Superior temporal gyrus (tissue), 1 donor: ENCODE results near the gene RAB34.
A peak's percentile ranks its signal among the peaks of the same experiment; 100 is the strongest.

Source experiments
- DNase-seq: peaks from one replicate; pipeline ENCODE4 v3.0.0-alpha.2; 2016; ENCODE audit errors: extremely low spot score

The RAB34 gene, protein sequence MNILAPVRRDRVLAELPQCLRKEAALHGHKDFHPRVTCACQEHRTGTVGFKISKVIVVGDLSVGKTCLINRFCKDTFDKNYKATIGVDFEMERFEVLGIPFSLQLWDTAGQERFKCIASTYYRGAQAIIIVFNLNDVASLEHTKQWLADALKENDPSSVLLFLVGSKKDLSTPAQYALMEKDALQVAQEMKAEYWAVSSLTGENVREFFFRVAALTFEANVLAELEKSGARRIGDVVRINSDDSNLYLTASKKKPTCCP

DNA sequence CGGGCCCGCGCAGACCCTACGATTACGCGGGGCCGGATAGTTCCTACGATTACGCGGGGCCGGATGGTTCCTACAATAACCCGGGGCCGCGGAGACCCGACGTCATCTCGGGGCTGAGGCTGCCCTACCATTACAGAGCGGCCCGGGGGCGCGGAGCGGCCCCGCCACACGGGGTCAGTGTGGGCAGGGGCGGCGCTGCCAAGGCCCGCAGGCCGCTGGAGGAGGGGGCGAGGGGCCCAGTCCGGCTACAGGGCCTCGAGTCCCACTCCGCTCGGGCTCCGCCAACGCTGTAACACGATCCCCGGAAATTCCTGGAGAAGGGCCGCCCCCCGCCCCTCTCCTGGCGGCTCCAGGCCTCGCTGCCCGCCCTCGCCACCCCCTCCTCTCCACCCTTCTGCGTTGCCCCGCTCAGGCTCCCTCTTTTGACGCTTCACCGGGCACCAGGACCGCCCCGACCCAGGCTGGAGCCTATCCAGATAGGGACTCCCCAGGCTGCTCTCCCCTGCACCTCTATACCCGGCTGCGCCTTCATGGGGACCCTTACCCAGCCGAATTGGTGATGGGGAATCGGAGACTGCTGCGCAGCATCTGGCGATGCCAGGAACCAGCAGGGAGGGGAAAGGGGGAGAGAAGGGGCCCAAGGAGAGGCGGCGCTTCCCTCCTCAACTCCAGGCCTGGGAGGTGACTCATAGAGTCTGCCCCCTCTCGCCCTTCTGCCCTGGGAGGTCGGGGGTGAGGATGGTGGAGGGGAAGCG lies at the start of gene RAB34:
Gene RAB34, minus strand, starts transcription at position 291 of the 755 bp plus-strand sequence. CDS start 602 bp downstream, outside the sequence.
- no peak for DNase-seq

DNA sequence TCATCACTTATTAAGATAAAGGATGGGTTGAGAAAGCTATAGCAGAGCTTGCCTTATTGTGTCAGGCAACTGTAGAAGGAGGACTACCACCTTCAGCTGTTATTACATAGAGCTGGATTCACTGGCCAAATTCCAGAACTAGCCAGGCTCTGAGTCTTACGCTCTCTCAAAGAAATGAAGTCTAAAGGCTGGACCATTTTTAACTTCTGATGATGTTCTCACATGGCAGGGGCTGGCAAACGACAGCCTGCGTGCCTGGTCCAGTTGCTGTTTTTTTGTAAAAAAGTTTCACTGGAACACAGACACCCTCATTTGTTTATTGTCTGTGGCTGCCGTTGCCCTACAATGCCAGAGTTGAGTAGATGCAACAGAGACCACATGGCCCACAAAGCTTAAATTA lies 47.4 kb upstream of the RAB34 start:
- peak; percentile 57 for DNase-seq

DNA sequence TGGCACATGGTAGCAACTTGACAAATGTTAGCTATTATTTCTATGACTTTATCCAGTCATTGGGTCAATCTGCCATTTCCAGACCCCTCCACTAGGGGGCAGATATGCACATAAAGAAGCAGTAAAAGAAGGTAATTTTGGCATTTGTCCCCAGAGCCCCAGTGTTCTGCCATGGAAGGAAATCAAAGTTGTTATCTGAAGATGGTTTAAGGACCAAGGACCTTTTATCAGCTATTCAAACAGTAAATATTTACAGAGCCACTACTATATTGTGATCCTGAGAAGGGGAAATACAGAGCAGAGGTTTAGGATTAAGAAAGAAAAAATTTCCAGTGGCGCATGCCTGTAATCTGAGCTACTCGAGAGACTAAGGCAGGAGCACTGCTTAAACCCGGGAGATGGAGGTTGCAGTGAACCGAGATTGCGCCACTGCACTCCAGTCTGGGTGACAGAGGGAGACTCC lies 46.2 kb upstream of the RAB34 start:
- DNase-seq = peak; percentile 93

DNA sequence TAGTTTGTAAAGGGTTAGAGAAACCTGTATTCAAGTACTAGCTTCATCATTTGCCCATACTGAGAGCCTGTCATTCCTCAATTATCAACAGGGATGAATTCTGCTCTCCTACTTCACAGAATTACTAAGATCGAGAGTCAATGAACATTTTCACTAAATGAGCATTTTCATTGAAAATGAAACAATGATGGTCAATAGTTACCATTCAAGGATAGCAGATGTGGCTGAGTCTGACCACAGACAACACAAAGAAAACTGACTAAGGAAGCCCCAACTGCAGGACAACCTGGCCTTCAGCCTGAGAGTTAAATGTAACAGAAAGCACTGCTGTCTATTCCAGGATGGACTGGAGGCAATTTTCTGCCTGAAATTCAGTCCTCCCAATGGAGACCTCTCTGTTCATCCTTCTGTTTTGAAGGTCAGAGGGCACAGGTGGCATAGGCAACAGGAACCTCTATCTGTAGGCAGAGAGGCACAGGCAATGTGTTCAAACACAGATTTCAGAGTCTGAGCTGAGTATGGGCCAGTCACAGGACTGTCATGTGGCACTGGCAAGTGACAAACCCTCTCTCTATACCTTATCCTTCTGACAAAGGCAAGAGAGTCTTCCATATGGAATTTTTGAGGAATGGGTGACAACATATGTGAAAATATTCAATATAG lies 45.6 kb upstream of the RAB34 start:
- no peak for DNase-seq

DNA sequence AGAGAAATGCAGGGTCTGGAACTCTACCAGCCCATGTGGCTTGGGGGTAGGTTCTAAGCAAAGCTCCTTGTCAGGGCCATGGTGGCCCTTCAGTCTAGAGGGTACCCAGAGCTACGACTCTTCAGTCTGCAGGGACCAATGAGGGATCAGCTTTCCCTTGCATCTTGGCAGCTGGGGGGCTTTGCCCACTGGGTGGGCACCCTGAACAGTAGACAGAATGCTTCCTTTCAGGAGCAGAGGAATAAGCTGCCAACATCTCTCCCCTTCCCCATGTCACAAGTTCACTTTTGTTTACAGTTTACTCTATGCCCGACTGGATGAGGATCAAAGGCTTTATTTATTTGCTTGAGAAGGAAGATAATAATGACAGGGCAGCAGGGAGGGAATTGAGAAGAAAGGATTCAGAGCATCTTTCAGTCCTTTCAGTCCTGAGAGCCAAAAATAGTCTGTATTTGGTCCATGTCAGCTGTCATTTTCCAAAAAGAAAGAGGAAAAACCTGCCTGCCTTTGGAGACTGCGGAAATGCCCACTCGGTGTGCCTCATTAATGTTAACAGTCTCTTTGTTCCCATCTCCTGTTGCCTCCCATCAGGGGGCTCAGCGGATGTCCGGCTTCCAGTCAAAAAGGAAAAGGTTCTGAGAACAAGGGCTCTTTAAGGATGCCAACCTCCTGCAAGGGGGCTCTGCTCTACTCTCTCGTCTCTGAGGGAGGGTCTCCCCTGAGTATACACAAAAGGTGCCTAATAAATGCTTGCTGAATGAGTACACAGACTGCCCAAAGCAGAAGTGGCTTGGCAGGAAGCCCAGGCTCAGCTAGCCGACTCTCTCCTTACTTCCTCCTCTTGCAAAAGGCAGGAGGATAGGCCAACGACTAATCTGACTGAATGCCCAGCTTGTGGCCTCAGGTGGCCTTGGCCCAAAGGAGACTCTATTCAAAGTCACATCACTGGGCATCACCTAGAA lies 43.2 kb upstream of the RAB34 start:
- DNase-seq = no peak

DNA sequence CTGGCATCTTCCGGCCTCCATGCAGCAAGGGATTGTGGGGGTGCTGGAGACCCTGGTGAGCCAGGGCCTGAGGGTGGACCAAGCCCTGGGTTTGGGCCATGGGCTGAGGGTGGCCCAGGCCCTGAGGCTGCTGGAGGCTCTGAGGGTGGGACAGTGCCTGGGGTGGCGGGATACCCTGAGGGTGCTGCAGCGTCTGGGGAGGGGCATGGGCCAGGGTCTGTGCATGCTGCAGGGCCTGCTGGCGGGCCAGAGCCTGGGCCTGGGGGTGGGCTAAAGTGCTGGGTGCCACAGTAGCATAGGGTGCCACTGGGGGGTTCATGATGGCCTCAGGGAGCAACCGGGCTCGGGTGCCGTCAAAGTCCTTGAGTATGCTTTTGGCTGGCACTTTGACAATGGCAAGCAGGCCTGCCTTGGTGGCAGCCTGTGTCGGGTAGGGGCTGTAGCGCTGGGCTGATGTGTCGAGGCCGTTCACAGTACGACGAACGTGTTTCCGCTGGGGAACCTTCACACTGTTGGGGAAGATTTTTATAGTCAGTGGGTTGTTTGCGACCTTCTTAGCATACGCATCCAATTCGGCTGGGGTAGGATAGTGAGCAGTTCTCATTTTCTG lies 41.7 kb upstream of the RAB34 start:
- no peak for DNase-seq

DNA sequence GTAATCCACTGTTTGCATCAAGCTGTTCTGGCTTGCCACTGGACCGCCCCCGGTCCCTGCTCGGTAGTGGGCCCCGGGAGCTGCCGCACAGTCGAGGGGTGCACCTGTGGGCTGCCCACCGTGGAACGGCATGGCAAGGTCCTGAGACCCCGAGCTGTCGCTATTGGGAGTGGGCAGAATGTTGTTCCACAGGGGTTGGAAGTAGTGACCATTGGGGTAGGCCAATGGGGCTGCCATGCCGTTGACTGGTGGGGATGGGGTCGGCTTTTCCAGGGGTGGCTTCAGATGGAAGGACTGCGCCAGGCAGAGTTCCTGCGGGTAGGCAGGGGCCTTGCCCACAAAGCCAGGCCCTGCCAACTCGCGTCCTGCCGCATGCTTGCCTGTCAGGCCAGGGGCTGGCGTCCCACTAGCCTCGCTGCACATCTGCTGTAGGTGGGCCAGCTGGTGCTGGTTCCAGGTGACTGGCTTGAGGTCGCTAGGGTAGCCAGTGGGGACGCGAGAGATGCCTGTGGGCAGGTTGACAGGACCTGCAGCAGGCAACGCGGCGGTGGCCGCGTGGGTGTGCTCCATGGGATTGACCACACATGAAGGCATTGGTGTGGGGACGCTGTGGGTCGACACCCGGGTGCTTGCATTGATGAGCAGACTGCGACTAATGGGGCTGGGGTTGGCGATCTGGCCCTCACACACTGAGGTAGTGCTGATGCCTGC lies 40.9 kb upstream of the RAB34 start:
- no peak for DNase-seq

DNA sequence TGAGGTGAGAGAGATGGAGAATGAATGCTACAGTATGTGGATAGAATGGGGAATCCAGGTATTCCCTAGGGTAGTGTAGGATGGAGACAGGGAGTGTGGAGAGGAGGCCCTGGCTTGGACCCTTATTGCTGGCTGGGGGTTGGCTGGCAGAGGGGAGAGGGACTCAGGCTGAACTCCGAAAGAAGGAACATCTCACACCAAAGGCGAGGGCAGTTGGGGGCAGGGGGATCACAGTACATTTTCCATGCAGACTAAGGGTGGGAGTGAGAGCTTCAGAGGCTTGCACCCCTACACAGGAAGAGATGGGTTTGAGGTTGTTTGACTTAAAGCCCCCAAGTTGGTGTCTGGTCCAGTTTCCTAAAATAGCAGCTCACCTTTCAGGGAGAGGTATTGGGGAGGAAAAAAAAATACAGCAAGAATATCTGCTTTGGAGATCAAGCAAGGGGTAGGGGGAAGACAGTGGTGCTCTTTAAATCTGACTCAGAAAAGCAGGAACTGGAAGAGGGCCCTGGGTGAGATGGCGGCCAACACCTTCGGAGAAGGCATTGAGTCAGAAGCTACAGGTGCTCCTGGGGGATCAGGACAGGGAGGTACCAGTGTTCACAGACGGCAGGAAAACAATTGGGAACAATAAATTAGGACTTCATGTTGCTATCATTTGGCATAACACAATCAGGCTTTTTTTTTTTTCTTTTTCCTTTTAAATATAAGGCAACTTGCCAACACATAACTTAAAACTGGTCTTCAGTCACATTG lies 38.6 kb upstream of the RAB34 start:
- no peak for DNase-seq

DNA sequence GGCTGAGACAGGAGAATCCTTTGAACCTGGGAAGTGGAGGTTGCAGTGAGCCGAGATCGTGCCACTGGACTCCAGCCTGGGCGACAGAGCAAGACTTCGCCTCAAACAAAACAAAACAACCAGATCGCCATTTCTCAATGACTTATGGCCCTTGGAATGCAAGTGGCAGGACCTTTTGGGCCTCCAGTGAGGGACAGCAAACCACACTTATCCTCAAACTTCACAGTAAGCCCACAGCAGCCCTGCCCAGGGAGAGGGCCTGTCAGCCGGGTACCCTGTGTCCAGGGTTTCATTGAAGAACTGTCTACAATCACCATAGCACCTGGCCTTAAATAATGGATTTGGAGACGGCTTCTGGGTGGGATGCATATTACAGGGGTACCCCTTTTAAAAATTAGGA lies 37.8 kb upstream of the RAB34 start:
- no peak for DNase-seq

DNA sequence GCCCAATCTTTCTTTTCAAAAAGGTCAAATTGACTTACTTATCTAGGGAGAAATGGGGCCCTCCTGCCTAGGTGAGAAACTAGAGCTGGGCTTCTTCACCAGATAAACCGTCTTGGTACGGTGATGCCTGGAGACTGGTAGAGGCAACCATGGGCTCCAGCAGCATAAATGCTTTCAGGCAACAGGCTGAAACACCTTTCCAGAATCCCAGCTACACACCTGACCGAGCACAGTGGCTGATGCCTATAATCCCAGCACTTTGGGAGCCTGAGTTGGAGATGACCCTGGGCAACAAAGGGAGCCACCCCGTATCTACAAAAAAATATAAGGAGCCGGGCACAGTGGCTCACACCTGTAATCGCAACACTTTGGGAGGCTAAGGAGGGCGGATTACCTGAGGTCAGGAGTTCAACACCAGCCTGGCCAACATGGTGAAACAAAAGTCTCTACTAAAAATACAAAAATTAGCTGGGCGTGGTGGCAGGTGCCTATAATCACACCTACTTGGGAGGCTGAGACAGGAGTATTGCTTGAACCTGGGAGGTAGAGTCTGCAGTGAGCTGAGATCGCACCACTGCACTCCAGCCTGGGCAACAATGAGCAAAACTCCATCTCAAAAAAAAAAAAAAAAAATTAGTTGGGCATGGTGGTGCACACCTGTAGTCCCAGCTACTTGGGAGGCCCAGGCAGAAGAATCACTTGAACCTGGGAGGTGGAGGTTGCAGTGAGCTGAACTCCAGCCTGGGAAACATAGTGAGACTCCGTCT lies 34.1 kb upstream of the RAB34 start:
- DNase-seq = no peak

DNA sequence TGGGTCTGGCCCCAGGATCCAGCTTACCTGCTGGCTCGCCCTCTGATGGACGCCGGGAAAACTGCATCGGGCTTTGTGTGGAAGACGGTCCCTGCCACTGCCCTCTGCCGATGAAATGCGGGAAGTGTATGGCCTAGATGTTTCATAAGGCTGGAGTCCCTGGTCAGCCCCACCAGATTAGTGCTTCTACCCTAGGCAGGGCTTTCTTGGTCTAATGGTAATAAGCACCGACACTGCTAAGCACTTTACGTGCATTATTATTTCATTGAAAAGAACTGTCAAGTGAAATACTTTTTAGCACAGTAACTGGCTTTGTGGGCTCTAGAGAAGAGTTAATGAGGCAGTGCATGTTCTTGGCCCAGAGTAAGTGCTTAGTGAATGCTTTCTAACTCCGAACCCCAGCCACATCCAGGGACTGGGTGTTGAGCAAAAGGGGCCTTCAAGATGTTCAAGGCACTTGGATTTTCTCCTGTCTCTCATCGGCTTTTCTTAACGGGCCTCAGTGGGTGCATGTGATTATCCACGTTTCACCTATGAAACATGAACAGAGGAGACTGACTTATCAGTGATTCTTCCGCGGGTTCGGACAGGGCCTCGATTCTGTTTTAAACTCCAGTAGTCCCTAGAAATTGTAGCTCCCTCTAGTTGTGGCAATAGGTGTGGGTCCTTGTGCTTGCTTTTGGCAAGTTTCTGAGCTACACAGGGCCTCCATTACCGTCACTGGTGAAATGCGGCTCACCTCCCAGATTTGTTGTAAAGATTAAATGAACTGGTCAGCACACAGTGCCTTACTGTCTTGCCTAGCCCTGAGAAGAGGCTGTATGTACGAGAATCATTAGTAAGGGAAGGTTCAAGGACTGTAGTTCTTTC lies 32.7 kb upstream of the RAB34 start:
- peak; percentile 96 for DNase-seq

DNA sequence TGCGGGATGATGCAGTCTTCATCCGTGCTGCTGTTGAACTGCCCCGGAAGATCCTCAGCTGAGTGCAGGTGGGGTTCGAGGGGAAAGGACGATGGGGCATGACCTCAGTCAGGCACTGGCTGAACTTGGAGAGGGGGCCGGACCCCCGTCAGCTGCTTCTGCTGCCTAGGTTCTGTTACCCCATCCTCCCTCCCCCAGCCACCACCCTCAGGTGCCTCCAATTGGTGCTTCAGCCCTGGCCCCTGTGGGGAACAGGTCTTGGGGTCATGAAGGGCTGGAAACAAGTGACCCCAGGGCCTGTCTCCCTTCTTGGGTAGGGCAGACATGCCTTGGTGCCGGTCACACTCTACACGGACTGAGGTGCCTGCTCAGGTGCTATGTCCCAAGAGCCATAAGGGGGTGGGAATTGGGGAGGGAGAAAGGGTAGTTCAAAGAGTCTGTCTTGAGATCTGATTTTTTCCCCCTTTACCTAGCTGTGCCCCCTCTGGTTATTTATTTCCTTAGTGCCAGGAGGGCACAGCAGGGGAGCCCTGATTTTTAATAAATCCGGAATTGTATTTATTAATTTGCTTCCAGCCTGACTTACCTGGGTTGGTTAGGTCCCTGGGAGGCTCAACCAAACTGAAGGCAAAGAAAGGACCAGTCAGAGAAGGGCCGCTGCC lies 32.0 kb upstream of the RAB34 start:
- DNase-seq = no peak

DNA sequence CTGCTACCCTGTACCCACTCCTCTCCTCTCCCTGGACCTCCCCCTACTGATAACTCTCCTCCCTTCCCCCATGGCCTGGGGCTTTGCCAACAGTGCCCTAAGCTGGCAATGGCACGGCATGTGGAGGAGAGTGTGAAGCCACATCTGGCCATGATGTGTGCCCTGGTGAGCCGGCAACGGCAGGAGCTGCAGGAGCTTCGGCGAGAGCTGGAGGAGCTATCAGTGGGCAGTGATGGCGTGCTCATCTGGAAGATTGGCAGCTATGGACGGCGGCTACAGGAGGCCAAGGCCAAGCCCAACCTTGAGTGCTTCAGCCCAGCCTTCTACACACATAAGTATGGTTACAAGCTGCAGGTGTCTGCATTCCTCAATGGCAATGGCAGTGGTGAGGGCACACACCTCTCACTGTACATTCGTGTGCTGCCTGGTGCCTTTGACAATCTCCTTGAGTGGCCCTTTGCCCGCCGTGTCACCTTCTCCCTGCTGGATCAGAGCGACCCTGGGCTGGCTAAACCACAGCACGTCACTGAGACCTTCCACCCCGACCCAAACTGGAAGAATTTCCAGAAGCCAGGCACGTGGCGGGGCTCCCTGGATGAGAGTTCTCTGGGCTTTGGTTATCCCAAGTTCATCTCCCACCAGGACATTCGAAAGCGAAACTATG lies 31.3 kb upstream of the RAB34 start:
- DNase-seq = peak; percentile 11

DNA sequence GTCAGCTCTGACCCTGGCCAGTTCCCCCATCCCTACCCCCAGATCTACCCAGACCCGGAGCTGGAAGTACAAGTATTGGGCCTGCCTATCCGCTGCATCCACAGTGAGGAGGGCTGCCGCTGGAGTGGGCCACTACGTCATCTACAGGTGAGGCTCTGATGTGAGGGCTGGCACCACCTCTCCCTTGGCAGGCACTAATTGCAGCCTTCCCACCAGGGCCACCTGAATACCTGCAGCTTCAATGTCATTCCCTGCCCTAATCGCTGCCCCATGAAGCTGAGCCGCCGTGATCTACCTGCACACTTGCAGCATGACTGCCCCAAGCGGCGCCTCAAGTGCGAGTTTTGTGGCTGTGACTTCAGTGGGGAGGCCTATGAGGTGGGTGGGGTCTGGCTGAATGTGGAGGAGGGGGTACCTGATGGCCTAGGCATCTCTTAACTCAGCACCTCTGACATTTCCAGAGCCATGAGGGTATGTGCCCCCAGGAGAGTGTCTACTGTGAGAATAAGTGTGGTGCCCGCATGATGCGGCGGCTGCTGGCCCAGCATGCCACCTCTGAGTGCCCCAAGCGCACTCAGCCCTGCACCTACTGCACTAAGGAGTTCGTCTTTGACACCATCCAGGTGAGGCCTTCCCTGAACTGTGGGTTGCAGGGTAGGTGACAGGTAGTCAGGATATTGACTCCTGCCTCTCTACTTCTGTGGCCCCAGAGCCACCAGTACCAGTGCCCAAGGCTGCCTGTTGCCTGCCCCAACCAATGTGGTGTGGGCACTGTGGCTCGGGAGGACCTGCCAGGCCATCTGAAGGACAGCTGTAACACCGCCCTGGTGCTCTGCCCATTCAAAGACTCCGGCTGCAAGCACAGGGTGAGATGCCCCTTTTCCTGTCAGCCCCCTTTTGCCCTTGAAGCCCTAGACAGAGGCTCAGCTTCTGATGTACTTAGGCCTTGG lies 30.4 kb upstream of the RAB34 start:
- DNase-seq = no peak

DNA sequence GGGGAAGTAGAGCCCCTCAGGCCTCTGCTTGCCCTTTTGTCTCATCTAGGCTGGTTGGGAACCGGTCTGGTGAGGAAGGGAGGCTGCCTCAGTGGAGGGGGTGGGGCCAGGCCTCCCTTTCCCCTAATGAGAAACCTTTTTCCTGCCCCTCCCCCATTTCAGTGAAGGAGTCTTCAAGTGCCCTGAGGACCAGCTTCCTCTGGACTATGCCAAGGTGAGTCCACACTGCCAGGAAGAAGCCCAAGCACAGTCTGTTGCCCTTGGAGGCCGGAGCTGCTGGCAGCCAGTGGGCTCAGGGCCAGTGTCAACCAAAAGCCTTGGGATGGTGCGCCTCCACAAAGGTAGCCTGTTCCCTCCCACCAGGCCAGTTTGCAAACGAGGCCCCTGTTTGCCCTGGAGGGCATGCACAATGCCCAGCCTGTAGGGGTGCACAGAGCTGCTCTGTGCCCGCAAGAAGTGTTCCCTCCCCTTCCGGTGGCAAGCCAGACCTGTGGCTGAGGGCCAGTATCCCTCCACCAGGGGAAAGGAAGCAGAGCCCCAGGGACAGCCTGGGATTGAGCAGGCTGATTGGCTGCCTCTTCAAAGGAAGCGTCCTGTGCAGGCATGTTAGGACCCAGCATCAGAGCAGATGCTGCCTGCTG lies 29.5 kb upstream of the RAB34 start:
- peak; percentile 76 for DNase-seq
